EH (cell line): Measurements from ENCODE around the gene SKP1.
"Not testable (repeated sequence)": the region's sequence is repeated elsewhere in the genome, so short reads cannot be mapped to it uniquely, and the experiment has no call there.

Experiments used
- DNase-seq: peaks from one replicate; pipeline ENCODE4 v3.0.0-alpha.2; 2015; ENCODE audit warnings: low read depth

SKP1 gene

DNA sequence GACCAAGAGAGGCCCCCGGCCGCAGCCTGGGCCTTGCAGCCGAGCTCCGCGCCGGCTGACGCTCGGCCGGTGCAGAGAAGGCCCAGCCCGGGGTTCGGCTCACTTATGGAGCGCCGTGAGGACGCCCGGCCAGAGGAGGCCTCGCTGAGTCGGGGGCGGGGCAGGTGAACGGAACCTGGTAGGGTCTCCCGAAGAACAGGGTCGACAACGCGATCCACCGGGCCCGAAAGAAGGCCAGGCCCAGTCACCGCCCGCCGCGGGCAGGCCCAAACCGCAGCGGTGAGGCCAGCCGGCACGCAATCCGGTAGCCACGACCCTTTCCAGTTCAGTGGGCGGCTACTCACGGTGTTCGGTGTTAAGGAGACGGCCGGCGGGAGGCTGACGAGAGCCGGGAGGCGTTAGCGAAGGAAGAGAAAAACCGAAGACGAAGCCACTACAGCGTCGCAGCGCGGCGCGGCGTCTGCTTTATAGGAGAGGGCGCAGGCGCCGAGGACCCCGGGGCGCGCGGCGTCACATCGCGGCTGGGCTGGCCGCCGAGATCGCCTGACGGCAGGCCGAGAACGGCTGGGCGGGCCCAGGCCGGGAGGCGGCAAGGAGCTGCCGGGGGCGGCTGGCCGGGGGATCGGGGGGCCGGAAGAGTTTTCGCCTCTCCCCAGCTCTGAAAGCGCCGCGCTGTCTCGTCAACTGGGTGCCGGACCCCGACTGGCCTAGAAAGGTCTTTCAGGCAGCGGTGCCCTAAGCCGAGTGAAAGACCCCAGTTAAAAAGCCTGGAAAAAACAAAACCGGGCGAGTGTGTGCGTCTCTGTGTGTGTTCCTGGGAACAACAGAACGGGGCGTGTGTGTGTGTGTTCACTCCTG is at the start of gene SKP1:
Gene SKP1, minus strand, starts transcription at position 440 of the 858 bp plus-strand sequence. CDS start 2,928 bp downstream, outside the sequence.
- DNase-seq: peak; percentile 81

DNA sequence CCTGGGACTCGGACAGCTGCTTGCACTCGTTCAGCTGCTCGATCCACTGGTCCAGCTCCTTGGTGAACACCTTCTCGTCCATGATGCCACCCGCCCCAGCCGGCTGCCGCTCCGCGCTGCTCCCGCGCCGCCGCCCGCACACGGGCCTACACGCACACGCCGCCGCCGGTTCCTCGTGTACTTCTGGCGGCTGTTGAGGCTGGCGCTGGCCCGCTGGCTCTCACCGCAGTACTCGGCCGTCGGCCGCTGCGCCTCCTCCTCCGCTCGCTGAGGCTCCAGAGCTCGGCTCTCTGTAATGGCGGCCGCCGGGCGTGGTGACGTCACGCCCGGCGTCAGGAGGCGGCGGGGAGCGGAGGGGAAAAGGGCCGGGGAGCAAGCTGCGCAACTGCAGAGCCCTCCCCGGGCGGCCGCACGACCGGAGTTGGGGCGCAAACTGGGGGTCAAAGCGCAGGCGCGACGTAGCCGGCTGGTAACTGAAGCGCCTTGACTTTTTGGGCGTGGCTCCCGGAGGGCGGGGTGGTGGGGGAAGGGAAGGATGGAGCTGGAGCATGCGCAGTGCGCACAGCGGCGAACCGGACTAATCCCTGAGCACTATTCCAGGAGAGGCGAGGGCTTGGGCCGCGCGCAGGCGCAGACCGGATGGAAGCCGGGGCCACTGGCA is 49.2 kb upstream of the SKP1 start, which contains the start of gene PPP2CA:
Gene PPP2CA, minus strand, starts transcription at position 294 of the 661 bp plus-strand sequence. Its CDS starts 212 bp downstream, at position 82.
- peak; percentile 99 for DNase-seq

DNA sequence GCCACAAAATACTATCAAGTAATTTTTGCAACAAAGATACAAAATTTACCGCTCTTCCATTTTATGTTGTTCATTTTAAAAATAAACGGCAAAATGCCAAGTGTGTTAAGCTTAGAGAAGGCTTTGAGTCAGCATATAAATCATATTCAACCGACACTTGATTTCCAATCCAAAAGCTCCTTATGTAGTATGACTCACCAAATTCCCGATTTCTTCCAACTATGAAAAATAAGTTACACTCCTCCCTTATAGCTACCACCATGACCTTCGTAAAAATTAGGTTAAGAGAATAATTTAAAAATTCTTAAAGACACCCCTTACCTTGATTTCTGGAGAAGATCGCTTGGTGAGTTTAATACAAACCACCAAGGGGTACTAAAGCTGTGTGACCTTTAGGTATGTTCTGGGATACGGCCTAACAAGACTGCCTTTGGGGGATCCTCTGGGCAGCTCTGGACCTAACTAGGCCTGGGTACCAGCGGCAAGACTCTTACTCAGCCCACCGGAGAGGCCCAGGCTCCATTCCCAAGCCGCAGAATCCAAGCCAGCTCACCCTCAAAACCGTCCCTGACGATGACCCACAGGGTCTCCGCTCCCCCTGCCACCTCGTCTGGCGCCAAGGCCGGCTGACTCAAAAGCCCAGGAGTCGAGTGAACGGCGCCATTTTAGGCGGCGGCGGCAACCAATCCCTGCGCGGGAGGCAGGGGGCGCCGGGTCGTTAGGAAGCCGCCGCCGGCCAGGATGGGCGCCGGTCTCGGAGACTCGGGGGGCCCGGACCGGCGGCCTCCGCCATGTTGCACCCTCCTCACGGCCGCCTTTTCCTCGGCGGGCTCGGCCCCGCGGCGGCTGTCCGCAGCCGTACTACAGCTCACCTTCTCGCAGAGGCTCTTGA is 48.4 kb upstream of the SKP1 start:
- peak; percentile 69 for DNase-seq

GRCh38 chr5:134223406-134224248 is 46.9 kb upstream of the SKP1 start:
- DNase-seq: peak; percentile 33

DNA sequence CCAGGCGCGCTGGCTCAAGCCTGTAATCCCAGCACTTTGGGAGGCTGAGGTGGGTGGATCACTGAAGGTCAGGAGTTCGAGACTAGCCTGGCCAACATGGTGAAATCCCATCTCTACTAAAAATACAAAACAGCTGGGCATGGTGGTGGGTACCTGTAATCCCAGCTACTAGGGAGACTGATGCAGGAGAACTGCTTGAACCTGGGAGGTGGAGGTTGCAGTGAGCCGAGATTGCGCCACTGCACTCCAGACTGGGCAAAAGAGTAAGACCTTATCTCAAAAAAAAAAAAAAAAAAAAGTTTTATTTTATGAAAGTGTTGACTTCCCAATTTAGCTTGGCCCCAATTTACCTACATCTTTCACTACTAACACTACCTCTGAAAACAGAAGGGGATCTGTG is 44.9 kb upstream of the SKP1 start:
- DNase-seq: not testable (repeated sequence)

- no peak for DNase-seq
Observed at GRCh38 chr5:134215757-134216156, 39.0 kb upstream of the SKP1 start.

DNA sequence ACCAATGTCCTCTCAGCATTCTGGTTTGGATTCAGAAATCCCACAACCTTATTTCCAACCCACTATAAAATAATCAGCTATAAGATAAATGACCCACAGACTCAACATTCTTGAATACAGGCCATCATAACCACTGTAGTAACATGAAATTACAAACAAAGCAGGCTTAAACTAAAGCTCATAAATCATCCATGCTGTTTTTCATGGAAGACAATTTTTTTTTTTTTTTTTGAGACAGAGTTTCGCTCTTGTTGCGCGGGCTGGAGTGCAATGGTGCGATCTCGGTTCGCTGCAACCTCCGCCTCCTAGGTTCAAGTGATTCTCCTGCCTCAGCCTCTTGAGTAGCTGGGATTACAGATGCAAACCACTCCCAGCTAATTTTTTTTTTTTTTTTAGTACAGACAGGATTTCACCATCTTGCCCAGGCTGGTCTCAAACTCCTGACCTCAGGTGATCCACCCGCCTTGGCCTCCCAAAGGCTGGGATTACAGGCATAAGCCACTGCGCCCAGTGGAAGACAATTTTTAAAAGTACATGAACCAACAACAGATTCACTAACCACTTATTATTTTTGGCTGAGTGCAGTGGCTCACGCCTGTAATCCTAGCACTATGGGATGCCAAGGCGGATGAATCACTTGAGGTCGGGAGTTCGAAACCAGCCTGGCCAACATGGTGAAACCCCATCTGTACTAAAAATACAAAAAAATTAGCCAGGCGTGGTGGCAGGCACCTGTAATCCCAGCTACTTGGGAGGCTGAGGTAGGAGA is 34.7 kb upstream of the SKP1 start:
- peak; percentile 67 for DNase-seq

DNA sequence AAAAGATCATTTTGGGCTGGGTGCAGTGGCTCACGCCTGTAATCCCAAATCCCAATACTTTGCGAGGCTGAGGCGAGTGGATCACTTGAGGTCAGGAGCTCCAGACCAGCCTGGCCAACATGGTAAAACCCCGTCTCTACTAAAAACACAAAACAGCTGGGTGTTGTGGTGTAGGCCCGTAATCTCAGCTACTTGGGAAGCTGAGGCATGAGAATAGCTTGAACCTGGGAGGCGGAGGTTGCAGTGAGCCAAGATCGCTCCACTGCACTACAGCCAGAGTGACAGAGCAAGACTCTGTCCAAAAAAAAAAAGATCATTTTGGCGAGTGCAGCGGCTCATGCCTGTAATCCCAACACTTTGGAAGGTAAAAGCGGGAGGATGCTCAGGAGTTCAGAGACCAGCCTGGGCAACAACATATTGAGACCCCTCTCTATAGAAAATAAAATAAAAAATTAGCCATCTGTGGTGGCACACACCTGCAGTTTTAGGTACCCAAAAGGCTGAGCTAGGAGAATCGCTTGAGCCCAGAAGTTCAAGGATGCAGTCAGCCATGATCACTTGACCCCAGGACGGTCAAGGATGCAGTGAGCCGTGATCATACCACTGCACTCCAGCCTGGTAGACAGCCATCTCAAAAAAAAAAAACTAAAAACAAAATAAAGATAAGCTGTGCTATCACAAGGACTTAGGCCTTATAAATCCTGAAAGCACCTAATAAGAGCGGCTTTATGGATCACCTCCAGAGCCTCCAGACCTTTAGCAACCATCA is 32.9 kb upstream of the SKP1 start:
- DNase-seq: no peak

GRCh38 chr5:134207696-134208095 is 30.9 kb upstream of the SKP1 start:
- no peak for DNase-seq

GRCh38 chr5:134206627-134207160 is 29.9 kb upstream of the SKP1 start:
- DNase-seq: no peak

- no peak for DNase-seq
Observed at GRCh38 chr5:134204575-134204974, 27.8 kb upstream of the SKP1 start.

GRCh38 chr5:134203630-134204029 is 26.9 kb upstream of the SKP1 start:
- DNase-seq: no peak

- DNase-seq: no peak
Observed at GRCh38 chr5:134195666-134196065, 18.9 kb upstream of the SKP1 start.

GRCh38 chr5:134189031-134189430 is 12.3 kb upstream of the SKP1 start:
- no peak for DNase-seq

GRCh38 chr5:134188092-134188491 is 11.3 kb upstream of the SKP1 start:
- DNase-seq: no peak

DNA sequence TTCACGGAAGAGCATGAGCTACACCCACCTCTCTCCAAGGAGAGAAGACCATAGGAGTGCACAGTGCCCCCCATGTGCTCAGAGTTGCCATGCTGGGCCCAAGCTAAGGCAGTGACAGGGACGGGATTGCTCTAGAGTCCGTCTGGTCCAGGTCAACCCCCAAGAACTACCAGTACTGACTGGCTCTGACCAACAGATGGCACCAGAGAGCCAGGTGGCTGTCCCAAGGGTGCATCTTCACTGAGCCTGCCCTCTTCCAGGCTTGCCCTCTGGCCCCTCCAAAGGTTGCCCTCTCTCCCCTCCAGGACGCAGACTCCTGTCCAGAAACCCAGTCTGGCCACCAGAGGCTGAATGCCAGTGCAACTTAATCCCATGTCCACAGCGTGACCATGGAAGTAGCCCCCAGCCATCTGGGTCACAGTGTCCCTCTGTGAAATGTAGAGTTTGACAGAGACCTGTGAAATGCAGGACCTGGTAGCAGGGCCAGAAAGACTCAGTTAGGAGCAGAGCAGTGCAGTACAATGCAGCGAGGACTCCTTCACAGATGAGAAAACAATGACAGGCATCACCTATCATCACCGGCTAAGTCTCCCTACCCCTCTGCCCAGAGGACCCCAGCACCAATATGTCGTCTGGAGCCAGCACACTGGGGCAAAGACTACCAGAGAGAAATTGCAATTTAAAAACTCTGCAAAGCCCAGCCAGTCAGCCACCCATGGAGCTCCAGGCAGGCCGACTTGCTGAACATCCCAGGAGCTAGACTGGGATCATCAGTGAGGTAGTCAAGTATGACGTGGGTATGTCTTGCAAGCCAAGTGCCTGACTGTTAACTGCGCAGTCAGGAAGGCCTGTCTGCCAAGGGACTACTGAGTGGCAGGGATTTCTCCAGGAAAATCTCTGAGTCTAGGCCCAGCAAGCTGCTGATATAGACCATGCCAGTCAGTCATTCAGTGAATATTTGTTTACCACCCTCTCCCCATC is 7.7 kb upstream of the SKP1 start:
- peak; percentile 71 for DNase-seq

DNA sequence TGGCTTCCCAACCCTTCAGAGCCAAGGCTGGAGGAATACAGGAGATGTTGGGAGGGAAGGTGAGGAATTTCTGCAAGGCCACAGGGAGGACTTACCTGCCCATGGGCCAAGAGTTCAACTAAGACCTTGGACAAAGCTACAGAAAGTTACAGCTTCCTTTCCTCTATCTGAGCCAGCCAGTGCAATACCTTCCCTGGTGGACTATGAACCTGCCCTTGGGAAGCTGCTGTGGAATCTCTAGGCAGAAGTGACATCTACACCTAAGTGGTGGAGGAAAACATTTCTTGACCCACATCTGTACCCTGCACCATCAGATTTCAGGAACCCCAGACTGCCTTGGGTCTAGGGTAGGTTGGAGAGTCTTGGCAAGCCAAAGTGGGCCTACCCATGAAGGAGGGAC is 6.7 kb upstream of the SKP1 start:
- no peak for DNase-seq

DNA sequence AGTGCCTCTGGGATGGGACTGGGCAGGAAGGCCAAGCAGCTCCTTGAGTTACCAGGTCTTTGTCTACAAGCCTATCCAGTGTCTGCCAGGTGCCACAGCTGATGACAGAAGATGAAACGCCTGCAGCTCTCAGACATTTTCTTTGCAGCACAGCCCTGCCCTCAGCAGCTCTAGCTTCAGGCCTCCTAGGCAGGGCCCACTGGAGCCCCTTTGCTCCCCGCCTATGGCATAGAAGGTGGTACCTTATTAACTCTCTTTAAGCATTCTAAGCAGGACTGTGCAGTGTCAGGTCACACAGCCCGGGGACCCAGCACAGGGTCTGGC is 1.3 kb upstream of the SKP1 start:
- DNase-seq: no peak
